Umbilical cord (tissue), 2 donors: ENCODE data around the gene RNF13. TPM values are rescaled to one million over a fixed set of nuclear protein-coding genes. Genes with fewer than 3 reads are reported as not detected.

Source experiments
- DNase-seq: peaks from one replicate; pipeline ENCODE4 v3.0.0-alpha.2; 2015; ENCODE audit warnings: low spot score
- total RNA-seq: library from RNA; depleted of rRNA; stranded (reverse); fragments of >200 nt; gene quantifications from one replicate; pipeline ENCODE4 v1.2.3, GENCODE V29; 2014; ENCODE audit warnings: low replicate concordance; ENCODE audit not compliant: insufficient read depth

Gene RNF13
- total RNA-seq, 1 donor from 2014 or later = 132 TPM

DNA sequence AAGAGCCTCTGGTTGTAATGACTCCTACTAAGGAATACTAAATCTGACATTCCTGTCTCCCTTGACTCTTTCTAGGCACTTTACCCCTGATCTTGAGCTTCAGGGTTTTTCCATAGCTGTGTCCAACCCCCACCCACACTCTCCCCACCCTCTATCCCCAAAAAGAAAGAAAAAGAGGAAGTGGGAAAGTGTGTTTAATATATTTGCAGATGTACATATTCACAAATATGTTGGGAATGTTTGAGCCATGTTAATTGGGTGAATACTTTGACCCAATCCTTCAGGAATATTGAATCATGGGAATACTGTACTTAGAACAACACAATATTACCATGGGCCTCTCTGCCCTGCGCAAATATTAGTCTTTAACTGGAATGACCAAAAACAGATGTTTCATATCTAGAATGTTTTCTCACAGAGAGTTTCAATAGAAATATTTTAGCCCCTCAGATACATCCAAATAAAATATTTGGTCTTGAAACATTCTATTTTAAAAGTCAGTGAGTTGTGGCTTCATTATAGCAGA is 177.5 kb downstream of the RNF13 start:
- DNase-seq = peak; percentile 20

DNA sequence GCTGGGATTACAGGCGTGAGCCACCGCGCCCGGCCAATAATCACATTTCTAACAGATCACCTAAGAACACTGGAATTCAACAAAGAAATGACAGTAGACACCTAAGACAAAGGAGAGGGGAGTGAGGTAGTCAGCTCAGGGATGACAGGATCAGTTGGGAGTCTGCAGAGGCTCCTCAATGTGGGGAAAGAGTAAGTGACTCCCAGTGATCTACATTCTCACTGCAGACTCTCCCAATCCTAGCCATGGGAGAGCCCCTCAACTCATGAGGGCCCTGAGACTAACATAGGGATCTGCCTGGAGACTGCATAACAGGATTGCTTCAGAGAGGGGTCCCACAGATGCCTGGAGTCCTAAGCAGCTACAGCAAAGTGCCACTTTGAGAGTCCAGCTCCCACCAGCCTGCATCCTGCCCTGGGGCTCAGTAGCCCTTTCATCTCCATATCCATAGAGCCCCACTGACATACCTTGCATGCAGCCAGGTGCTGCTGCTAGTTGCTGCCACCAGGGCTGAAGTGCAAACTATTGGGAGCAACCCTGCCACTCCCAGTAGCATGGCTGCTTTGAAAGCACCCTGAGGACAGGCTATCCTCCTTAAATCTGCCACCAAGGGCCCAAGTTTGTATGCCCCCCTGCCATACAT is 179.5 kb downstream of the RNF13 start:
- DNase-seq = no peak

- DNase-seq = no peak
Observed at GRCh38 chr3:149998946-149999345, 185.9 kb downstream of the RNF13 start.

GRCh38 chr3:149999421-149999820 is 186.4 kb downstream of the RNF13 start:
- DNase-seq = no peak

DNA sequence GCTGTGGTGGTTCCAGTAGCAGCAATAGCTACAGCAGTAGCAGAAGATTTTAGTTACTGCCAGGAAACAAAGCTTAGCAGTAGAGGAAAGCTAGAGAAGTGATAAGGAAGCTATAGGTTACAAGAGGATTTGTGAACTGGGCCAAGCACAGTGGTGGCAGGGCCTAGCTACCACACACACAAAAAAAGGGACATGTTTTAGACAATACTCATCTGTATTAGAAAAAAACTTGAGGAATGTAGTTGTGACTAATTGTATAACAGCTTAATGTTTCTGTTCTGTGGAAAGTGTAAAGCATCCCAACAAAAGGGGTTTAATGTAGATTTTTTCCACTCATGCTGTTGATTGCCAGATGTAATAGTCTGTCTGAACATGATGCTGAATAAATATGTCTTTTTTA is 187.6 kb downstream of the RNF13 start:
- DNase-seq = no peak

DNA sequence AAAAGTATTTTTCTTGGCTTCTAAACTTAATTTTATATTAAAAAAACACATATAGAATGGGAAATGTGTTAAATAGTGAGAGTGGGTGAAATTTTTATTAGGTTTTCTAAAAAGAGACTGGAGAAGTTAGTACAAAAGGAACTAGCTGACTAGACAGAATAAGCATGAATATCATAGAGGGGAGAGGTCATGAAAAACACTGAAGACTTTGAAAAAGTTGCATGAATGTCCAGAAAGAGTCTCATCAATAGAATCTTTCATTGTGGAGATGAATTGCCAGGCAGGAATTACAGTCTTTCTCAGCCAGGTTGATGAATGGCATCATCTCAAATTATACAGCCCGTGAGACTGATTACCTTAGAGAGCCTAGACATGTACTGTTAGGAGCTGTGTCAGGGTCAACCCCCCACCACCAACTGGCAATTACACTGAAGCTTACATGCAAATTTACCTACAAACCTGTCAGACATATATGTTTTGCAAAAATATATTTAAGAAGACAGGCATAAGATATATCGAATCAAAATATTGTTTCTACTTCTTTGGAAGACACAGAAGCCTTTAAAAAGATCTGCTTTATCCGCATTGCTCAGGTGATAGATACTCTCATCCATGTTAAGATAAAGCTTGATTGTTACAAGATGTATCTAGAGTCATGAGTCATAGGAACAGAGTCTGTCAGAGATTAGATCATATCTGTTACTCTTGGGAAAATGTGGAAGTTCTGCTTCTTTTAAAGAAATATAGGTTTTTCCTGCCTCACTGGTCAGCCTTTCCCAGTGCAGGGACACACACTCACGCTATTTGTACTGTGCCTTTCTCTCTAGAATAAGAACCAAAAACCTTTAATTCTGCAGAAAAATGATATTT is 192.5 kb downstream of the RNF13 start:
- DNase-seq = peak; percentile 45

DNA sequence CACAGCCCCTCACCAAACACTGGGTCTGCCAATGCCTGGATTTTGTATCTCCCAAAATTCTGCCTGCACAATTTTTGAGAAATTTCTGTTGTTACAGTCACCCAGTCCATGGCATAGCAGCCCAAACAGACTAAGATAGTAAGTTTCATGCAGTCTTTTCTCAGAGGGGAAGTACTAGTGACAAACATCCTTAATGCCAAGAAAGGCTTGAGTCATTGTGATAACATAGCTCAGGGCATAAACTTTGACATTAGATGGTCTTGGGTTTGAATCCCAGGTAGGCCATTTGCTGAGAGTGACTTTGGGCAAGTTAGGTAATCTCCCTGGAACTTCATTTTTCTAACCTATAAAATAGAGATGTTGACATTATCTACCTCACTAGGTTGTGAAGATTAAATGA is 193.8 kb downstream of the RNF13 start:
- DNase-seq = no peak

Other genes with a start within 250 kb of the RNF13 start
- 110 TPM for gene WWTR1, start 155.2 kb upstream of the RNF13 start, total RNA-seq
- gene COMMD2, start 60.7 kb upstream of the RNF13 start, total RNA-seq = 26.0 TPM
- gene ANKUB1, start 20.7 kb upstream of the RNF13 start, total RNA-seq = 40.9 TPM
- gene PFN2, start 157.7 kb downstream of the RNF13 start, total RNA-seq = 79.4 TPM